HepG2 (cell line): ENCODE data around the gene DLL4. TPM values are rescaled to one million over a fixed set of nuclear protein-coding genes. Genes with fewer than 3 reads are reported as not detected.

Experiments
- CCDC6 ChIP-seq: sonication (generic); formaldehyde crosslinking; IDR thresholded peaks from 2 replicates; pipeline ENCODE4 v1.8.1; 2022; ENCODE audit warnings: mild to moderate bottlenecking, missing genetic modification reagents, moderate library complexity
- CENPX ChIP-seq: sonication (generic); formaldehyde crosslinking; IDR thresholded peaks from 2 replicates; pipeline ENCODE4 v1.9.0; 2021; ENCODE audit warnings: mild to moderate bottlenecking, missing genetic modification reagents, moderate library complexity
- ESRRA ChIP-seq: sonication (generic); formaldehyde crosslinking; IDR thresholded peaks from 2 replicates; pipeline ENCODE4 v1.5.1; 2020; ENCODE audit warnings: mild to moderate bottlenecking, low read depth, missing genetic modification reagents
- ETV6 ChIP-seq: sonication (generic); formaldehyde crosslinking; conservative IDR thresholded peaks from 2 replicates; pipeline ENCODE4 v1.4.0; 2020; ENCODE audit warnings: missing genetic modification reagents
- FUBP1 ChIP-seq: sonication (generic); formaldehyde crosslinking; IDR thresholded peaks from 2 replicates; pipeline ENCODE4 v1.5.1; 2020; ENCODE audit warnings: missing genetic modification reagents, mild to moderate bottlenecking, borderline replicate concordance
- GPBP1L1 ChIP-seq: sonication (generic); formaldehyde crosslinking; IDR thresholded peaks from 2 replicates; pipeline ENCODE4 v1.5.0; 2020; ENCODE audit warnings: mild to moderate bottlenecking, missing genetic modification reagents
- NR3C1 ChIP-seq: sonication (generic); formaldehyde crosslinking; IDR thresholded peaks from 2 replicates; pipeline ENCODE4 v1.4.0; 2020; ENCODE audit warnings: missing genetic modification reagents
- SP140L ChIP-seq: sonication (generic); formaldehyde crosslinking; IDR thresholded peaks from 2 replicates; pipeline ENCODE4 v1.4.0; 2020; ENCODE audit warnings: missing genetic modification reagents, borderline replicate concordance
- TEAD3 ChIP-seq: optimal IDR thresholded peaks from 2 replicates; pipeline ENCODE3; 2016; ENCODE audit warnings: borderline replicate concordance
- ZFP36L1 ChIP-seq: sonication (generic); formaldehyde crosslinking; IDR thresholded peaks from 2 replicates; pipeline ENCODE4 v1.8.0; 2022; ENCODE audit warnings: mild to moderate bottlenecking, missing genetic modification reagents, moderate library complexity
- ZNF17 ChIP-seq: sonication (generic); formaldehyde crosslinking; IDR thresholded peaks from 2 replicates; pipeline ENCODE4 v1.5.0; 2020; ENCODE audit warnings: mild to moderate bottlenecking, missing genetic modification reagents
- ZNF44 ChIP-seq: sonication (generic); formaldehyde crosslinking; IDR thresholded peaks from 2 replicates; pipeline ENCODE4 v1.5.1; 2020; ENCODE audit warnings: mild to moderate bottlenecking, missing genetic modification reagents
- ZNF670 ChIP-seq: sonication (generic); formaldehyde crosslinking; IDR thresholded peaks from 2 replicates; pipeline ENCODE4 v1.8.0; 2022; ENCODE audit warnings: mild to moderate bottlenecking, missing genetic modification reagents, borderline replicate concordance
- ZSCAN20 ChIP-seq: sonication (generic); formaldehyde crosslinking; IDR thresholded peaks from 2 replicates; pipeline ENCODE4 v1.4.0; 2020; ENCODE audit warnings: missing genetic modification reagents, mild to moderate bottlenecking, borderline replicate concordance
- polyA plus RNA-seq, 8 experiments: library from polyadenylated mRNA; depleted of rRNA in 3 of 8; stranded (reverse) in 7 of 8; unstranded in 1 of 8; fragments of >200 nt; fragmentation: Illumina TruSeq in 4 of 8; extraction: Trizol in 4 of 8; gene quantifications; 2 replicates each; pipeline versions ENCODE4 v1.2.1 to v1.2.3, GENCODE V29; 2011 to 2016; ENCODE audit warnings: low read depth in 4 of 8, missing spikeins in 1 of 8, mixed read lengths in 1 of 8; ENCODE audit not compliant: insufficient read depth in 1 of 8
- total RNA-seq, 5 experiments: library from RNA; depleted of rRNA; stranded (reverse); fragments of >200 nt; fragmentation: Illumina TruSeq; extraction: Trizol; gene quantifications; 2 replicates each; pipeline ENCODE4 v1.2.3, GENCODE V29; 2016; ENCODE audit warnings: low read depth in 1 of 5
- TF ChIP-seq, protein P1 (sequence below): sonication (generic); formaldehyde crosslinking; IDR thresholded peaks from 2 replicates; pipeline ENCODE4 v1.9.0; 2021; ENCODE audit warnings: missing genetic modification reagents, borderline replicate concordance
- TF ChIP-seq, protein P2 (sequence below): sonication (generic); formaldehyde crosslinking; IDR thresholded peaks from 2 replicates; pipeline ENCODE4 v1.5.1; 2020; ENCODE audit warnings: missing genetic modification reagents, mild to moderate bottlenecking, borderline replicate concordance
- TF ChIP-seq, protein P3 (sequence below): sonication (generic); formaldehyde crosslinking; IDR thresholded peaks from 2 replicates; pipeline ENCODE4 v1.5.0; 2020; ENCODE audit warnings: missing genetic modification reagents, mild to moderate bottlenecking, borderline replicate concordance
- TF ChIP-seq, protein P4 (sequence below), 2 experiments: IDR thresholded peaks; 2 replicates each; pipeline ENCODE4 v1.6.1; 2011 to 2012; ENCODE audit warnings: low read length in 2 of 2, borderline replicate concordance in 1 of 2, low read depth in 1 of 2, mild to moderate bottlenecking in 1 of 2, moderate library complexity in 1 of 2

The DLL4 gene
- total and polyA plus RNA-seq, 2 of the 13 experiments (the other 11 are each of a cell fraction or from before 2014, with no cell fraction given): 0.20 to 0.25 TPM

- TF ChIP-seq ZNF44 (CRISPR knock-in tag) (no peak), TEAD3 (CRISPR knock-in tag) (peak; percentile 62), ESRRA (CRISPR knock-in tag) (peak; percentile 56; the same call in 1 of the 2 replicates), CCDC6 (no peak), GPBP1L1 (CRISPR knock-in tag) (no peak), FUBP1 (CRISPR knock-in tag) (no peak), ZNF17 (CRISPR knock-in tag) (no peak), ZSCAN20 (CRISPR knock-in tag) (peak; percentile 65; the same call in 1 of the 2 replicates), ETV6 (0 out of 2 replicates have a peak, but pooled peaks have one; percentile 60), CENPX (CRISPR knock-in tag) (no peak), ZFP36L1 (CRISPR knock-in tag) (0 out of 2 replicates have a peak, but pooled peaks have one; percentile 62), ZNF670 (CRISPR knock-in tag) (no peak), NR3C1 (CRISPR knock-in tag) (no peak), SP140L (CRISPR knock-in tag) (no peak)
- TF ChIP-seq, protein P1, sequence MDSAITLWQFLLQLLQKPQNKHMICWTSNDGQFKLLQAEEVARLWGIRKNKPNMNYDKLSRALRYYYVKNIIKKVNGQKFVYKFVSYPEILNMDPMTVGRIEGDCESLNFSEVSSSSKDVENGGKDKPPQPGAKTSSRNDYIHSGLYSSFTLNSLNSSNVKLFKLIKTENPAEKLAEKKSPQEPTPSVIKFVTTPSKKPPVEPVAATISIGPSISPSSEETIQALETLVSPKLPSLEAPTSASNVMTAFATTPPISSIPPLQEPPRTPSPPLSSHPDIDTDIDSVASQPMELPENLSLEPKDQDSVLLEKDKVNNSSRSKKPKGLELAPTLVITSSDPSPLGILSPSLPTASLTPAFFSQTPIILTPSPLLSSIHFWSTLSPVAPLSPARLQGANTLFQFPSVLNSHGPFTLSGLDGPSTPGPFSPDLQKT (CRISPR knock-in tag): no peak
- TF ChIP-seq, protein P2, sequence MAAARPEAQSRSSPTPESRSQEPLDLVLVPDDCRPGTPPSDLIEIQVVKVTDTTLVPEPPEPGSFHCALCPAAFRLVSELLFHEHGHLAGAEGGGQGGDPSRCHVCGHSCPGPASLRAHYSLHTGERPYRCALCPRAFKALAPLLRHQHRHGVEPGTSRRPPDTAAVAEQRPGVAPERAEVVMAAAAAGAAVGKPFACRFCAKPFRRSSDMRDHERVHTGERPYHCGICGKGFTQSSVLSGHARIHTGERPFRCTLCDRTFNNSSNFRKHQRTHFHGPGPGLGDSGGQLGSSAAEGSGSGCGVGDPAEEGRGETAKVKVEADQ (CRISPR knock-in tag): 0 out of 2 replicates have a peak, but pooled peaks have one; percentile 61
- TF ChIP-seq, protein P3, sequence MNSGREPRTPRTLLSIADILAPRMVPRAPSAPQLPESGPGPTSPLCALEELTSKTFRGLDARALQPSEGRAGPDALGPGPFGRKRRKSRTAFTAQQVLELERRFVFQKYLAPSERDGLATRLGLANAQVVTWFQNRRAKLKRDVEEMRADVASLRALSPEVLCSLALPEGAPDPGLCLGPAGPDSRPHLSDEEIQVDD (CRISPR knock-in tag): no peak; the same call in 1 of the 2 replicates
- TF ChIP-seq, protein P4, sequence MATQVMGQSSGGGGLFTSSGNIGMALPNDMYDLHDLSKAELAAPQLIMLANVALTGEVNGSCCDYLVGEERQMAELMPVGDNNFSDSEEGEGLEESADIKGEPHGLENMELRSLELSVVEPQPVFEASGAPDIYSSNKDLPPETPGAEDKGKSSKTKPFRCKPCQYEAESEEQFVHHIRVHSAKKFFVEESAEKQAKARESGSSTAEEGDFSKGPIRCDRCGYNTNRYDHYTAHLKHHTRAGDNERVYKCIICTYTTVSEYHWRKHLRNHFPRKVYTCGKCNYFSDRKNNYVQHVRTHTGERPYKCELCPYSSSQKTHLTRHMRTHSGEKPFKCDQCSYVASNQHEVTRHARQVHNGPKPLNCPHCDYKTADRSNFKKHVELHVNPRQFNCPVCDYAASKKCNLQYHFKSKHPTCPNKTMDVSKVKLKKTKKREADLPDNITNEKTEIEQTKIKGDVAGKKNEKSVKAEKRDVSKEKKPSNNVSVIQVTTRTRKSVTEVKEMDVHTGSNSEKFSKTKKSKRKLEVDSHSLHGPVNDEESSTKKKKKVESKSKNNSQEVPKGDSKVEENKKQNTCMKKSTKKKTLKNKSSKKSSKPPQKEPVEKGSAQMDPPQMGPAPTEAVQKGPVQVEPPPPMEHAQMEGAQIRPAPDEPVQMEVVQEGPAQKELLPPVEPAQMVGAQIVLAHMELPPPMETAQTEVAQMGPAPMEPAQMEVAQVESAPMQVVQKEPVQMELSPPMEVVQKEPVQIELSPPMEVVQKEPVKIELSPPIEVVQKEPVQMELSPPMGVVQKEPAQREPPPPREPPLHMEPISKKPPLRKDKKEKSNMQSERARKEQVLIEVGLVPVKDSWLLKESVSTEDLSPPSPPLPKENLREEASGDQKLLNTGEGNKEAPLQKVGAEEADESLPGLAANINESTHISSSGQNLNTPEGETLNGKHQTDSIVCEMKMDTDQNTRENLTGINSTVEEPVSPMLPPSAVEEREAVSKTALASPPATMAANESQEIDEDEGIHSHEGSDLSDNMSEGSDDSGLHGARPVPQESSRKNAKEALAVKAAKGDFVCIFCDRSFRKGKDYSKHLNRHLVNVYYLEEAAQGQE (IDR thresholded peaks at IDR 0.05; ENCODE audit: borderline replicate concordance in 1 of 2, low read depth in 1 of 2, low read length in 2 of 2): no peak
Observed at GRCh38 chr15:40941528-40942336, 12.6 kb downstream of the DLL4 start (continued).
